Neuronal stem cell (in vitro differentiated cells): ENCODE measurements around the gene RUBCN.

Experiments used
- DNase-seq: peaks from one replicate; pipeline ENCODE4 v3.0.0-alpha.2; 2013; ENCODE audit warnings: low spot score
- H2AFZ ChIP-seq: one replicate; pipeline ENCODE4 v1.6.1; 2013; ENCODE audit warnings: mild to moderate bottlenecking, low read length, inconsistent platforms
- H2AK5ac ChIP-seq: 2 replicates; pipeline ENCODE4 v1.6.1; 2013; ENCODE audit warnings: low read depth, mild to moderate bottlenecking, inconsistent platforms, low read length, moderate library complexity, mixed read lengths
- H2BK120ac ChIP-seq: 2 replicates; pipeline ENCODE4 v1.6.1; 2013; ENCODE audit warnings: low read depth, mild to moderate bottlenecking, inconsistent platforms, low read length, moderate library complexity, mixed read lengths
- H2BK12ac ChIP-seq: one replicate; pipeline ENCODE4 v1.6.1; 2013; ENCODE audit warnings: low read length, inconsistent platforms
- H2BK15ac ChIP-seq: 2 replicates; pipeline ENCODE4 v1.6.1; 2013; ENCODE audit warnings: mild to moderate bottlenecking, low read length, inconsistent platforms, mixed read lengths
- H2BK5ac ChIP-seq: one replicate; pipeline ENCODE4 v1.6.1; 2013; ENCODE audit warnings: inconsistent platforms, mild to moderate bottlenecking, low read length, moderate library complexity
- H3K14ac ChIP-seq: one replicate; pipeline ENCODE4 v1.6.1; 2013; ENCODE audit warnings: low read length, inconsistent platforms
- H3K18ac ChIP-seq: 2 replicates; pipeline ENCODE4 v1.6.1; 2013; ENCODE audit warnings: low read length, inconsistent platforms
- H3K23ac ChIP-seq: 2 replicates; pipeline ENCODE4 v1.6.1; 2013; ENCODE audit warnings: low read depth, mild to moderate bottlenecking, mixed read lengths, low read length, inconsistent platforms; ENCODE audit not compliant: poor library complexity
- H3K27ac ChIP-seq: replicated peaks from 3 replicates; pipeline ENCODE4 v1.5.1; 2013; ENCODE audit warnings: low read length, inconsistent platforms
- H3K27me3 ChIP-seq, 3 experiments: 2 replicates each; pipeline ENCODE4 v1.6.1; 2013; ENCODE audit warnings: low read length in 3 of 3, mild to moderate bottlenecking in 2 of 3, inconsistent platforms in 1 of 3, low read depth in 1 of 3, mixed read lengths in 1 of 3, moderate library complexity in 1 of 3; ENCODE audit not compliant: control insufficient read depth in 3 of 3, insufficient read depth in 3 of 3
- H3K36me3 ChIP-seq, 2 donors: replicated peaks in 1 of 2; 2 replicates each; pipeline ENCODE4 v1.6.1; 2013; ENCODE audit warnings: low read length in 2 of 2; ENCODE audit not compliant: control insufficient read depth in 2 of 2, insufficient read depth in 2 of 2
- H3K4ac ChIP-seq: 2 replicates; pipeline ENCODE4 v1.6.1; 2013; ENCODE audit warnings: inconsistent platforms, mild to moderate bottlenecking, low read length, moderate library complexity
- H3K4me1 ChIP-seq, 2 donors: 1 replicate in 1 of 2; 2 replicates in 1 of 2; pipeline ENCODE4 v1.6.1; 2013; ENCODE audit warnings: low read length in 2 of 2, low read depth in 1 of 2; ENCODE audit not compliant: control insufficient read depth in 2 of 2, insufficient read depth in 1 of 2
- H3K4me2 ChIP-seq: one replicate; pipeline ENCODE4 v1.6.1; 2013; ENCODE audit warnings: mild to moderate bottlenecking, low read length, inconsistent platforms; ENCODE audit not compliant: insufficient read depth, poor library complexity, severe bottlenecking
- H3K4me3 ChIP-seq, 2 donors: 2 replicates each; pipeline ENCODE4 v1.5.1; 2013; ENCODE audit warnings: low read length in 2 of 2, mild to moderate bottlenecking in 2 of 2, inconsistent platforms in 1 of 2, moderate library complexity in 1 of 2
- H3K79me1 ChIP-seq: one replicate; pipeline ENCODE4 v1.6.1; 2013; ENCODE audit warnings: low read depth, mild to moderate bottlenecking, inconsistent platforms, low read length, moderate library complexity
- H3K9ac ChIP-seq: one replicate; pipeline ENCODE4 v1.6.1; 2013; ENCODE audit warnings: mild to moderate bottlenecking, low read depth, low read length, inconsistent platforms; ENCODE audit not compliant: poor library complexity
- H3K9me3 ChIP-seq, 2 donors: replicated peaks in 1 of 2; 2 replicates each; pipeline versions ENCODE3 to v1.6.1; 2013; ENCODE audit warnings: low read length in 2 of 2, mild to moderate bottlenecking in 2 of 2, inconsistent platforms in 1 of 2, low read depth in 1 of 2, mixed read lengths in 1 of 2, moderate library complexity in 1 of 2; ENCODE audit not compliant: control insufficient read depth in 2 of 2, insufficient read depth in 1 of 2
- H4K8ac ChIP-seq: one replicate; pipeline ENCODE4 v1.6.1; 2013; ENCODE audit warnings: low read depth, mild to moderate bottlenecking, inconsistent platforms, low read length, moderate library complexity
- H4K91ac ChIP-seq: one replicate; pipeline ENCODE4 v1.6.1; 2013; ENCODE audit warnings: low read length, low read depth, mild to moderate bottlenecking, inconsistent platforms; ENCODE audit not compliant: poor library complexity
- WGBS, 2 donors: extraction: QIAGEN DNeasy Blood & Tissue Kit; methylation state at CpG; one replicate each; pipeline ENCODE4 v1.1.7; 2013; ENCODE audit warnings: missing lambda C conversion rate in 2 of 2, mixed read lengths in 1 of 2; ENCODE audit not compliant: insufficient read length in 2 of 2, insufficient replicate concordance in 1 of 2; ENCODE audit errors: extremely low coverage in 2 of 2; 5-methylcytosine and 5-hydroxymethylcytosine counted together

The RUBCN gene

GRCh38 chr3:197680955-197681521, 55.7 kb downstream of the RUBCN start:
- H3K27me3 ChIP-seq, result no peaks in the 10 kb centered on the region
- H2AK5ac ChIP-seq, result no peak overlapping the region
- no peak overlapping the region for H3K4me2 ChIP-seq
- WGBS, 2 donors, result no CpG with 5 or more reads among the region's 12 CpGs
- no peaks in the 10 kb centered on the region for H3K9me3 ChIP-seq
- H2AFZ ChIP-seq, result no peak overlapping the region
- H2BK12ac ChIP-seq, result no peak overlapping the region
- H3K14ac ChIP-seq, result no peak overlapping the region
- H4K8ac ChIP-seq, result no peak overlapping the region
- no peaks in the 10 kb centered on the region for H3K4me1 ChIP-seq
- H3K9ac ChIP-seq, result no peak overlapping the region
- no peak overlapping the region for H2BK15ac ChIP-seq
- H3K18ac ChIP-seq, result no peak overlapping the region
- no peak for DNase-seq
- peaks cover 21 to 52% of the 10 kb centered on the region in 2 donors for H3K36me3 ChIP-seq
- no peak overlapping the region for H4K91ac ChIP-seq
- H3K23ac ChIP-seq, result no peak overlapping the region
- H3K4me3 ChIP-seq, result no peak overlapping the region
- H3K79me1 ChIP-seq, result no peaks in the 10 kb centered on the region
- H2BK120ac ChIP-seq, result no peak overlapping the region
- H3K27ac ChIP-seq, result no peak overlapping the region
- no peak overlapping the region for H2BK5ac ChIP-seq
- no peak overlapping the region for H3K4ac ChIP-seq

DNA sequence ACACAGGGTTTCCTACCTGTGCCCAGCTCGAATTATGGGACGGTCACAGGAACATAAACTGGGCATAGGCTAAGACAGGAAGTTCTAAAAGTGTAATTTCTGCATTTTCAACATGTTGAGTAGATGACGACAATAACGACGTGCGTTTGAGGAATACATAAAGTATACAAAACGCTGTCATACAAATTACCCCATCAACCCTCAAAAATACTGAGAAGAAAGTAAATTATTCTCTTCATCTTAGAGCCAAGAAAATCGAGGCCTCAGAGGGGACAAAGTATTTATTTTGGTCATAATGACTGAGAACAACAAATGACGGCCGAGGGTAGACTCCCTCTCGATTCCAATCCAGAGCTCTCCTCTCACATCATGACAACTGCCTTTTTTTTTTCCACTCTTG, 60.8 kb downstream of the RUBCN start:
- no peak overlapping the region for H2BK120ac ChIP-seq
- no peak overlapping the region for H2BK15ac ChIP-seq
- H3K27ac ChIP-seq, result no peak overlapping the region
- no peak overlapping the region for H3K18ac ChIP-seq
- H3K23ac ChIP-seq, result no peak overlapping the region
- no peaks in the 10 kb centered on the region for H3K79me1 ChIP-seq
- H3K9me3 ChIP-seq, result no peaks in the 10 kb centered on the region
- H4K91ac ChIP-seq, result no peak overlapping the region
- no peaks in the 10 kb centered on the region for H3K4me1 ChIP-seq
- H3K36me3 ChIP-seq, result peaks cover 14 to 56% of the 10 kb centered on the region in 2 donors
- H4K8ac ChIP-seq, result no peak overlapping the region
- no peak overlapping the region for H2BK12ac ChIP-seq
- no peak overlapping the region for H3K4ac ChIP-seq
- no peak overlapping the region for H2AK5ac ChIP-seq
- H3K4me3 ChIP-seq, result no peak overlapping the region
- no peak overlapping the region for H3K4me2 ChIP-seq
- no peak overlapping the region for H2AFZ ChIP-seq
- no peak overlapping the region for H3K9ac ChIP-seq
- no peak overlapping the region for H2BK5ac ChIP-seq
- H3K14ac ChIP-seq, result no peak overlapping the region
- WGBS, 2 donors, result no CpG with 5 or more reads among the region's 11 CpGs
- no peaks in the 10 kb centered on the region for H3K27me3 ChIP-seq
- no peak for DNase-seq

GRCh38 chr3:197675563-197675860, 61.2 kb downstream of the RUBCN start:
- Histone ChIP-seq H3K9ac (no peak overlapping the region), H3K4ac (no peak overlapping the region), H3K36me3 (peaks cover 12 to 53% of the 10 kb centered on the region in 2 donors), H2BK12ac (no peak overlapping the region), H3K4me3 (no peak overlapping the region), H2BK15ac (no peak overlapping the region), H2BK120ac (no peak overlapping the region), H2BK5ac (no peak overlapping the region), H3K27me3 (no peaks in the 10 kb centered on the region), H3K9me3 (no peaks in the 10 kb centered on the region), H3K23ac (no peak overlapping the region), H2AK5ac (no peak overlapping the region), H3K14ac (no peak overlapping the region), H3K27ac (no peak overlapping the region), H2AFZ (no peak overlapping the region), H3K18ac (no peak overlapping the region), H3K79me1 (no peaks in the 10 kb centered on the region), H3K4me2 (no peak overlapping the region), H4K91ac (no peak overlapping the region), H4K8ac (no peak overlapping the region), H3K4me1 (no peaks in the 10 kb centered on the region)
- no peak for DNase-seq
- WGBS, 2 donors, result no CpG with 5 or more reads among the region's 9 CpGs

DNA sequence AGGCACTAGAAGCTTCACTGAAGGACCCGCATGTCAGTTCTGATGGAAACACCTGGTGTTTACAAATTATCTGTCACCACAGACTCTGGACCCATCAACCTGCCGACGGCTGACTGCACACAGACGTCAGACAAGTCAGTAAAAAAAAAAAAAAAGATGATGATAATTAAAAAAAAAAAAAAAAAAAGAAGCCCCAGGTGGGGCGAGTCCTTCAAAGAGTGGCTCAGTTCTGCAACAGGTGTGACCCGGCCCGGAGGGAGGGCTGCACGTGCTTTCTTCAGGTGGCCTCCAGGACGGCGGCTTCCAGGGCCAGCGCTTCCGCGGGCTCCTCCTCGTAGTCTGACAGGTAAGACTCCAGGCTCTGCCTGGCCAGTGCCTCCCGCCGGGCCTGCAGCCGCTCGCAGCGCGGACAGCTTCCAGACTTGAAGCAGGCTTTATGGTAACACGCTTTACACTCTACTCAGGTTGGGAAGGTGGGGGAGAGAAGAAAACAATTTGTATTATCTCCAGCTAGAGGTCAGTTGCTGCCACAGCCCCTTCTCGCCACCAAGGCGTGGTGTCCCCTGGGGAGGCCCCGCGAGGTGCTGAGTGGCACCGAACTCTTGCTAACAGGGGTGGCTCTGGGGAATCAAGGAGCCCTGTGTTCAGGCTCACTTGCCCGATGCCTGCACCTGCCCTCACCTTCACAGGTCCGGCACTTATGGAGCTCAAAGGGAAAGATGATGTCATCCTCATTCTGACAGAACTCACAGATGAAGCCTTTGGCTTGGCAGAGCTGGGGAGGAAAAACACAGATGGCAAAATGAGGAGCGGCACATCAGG, 61.8 kb downstream of the RUBCN start:
- Histone ChIP-seq H3K36me3 (peaks cover 12 to 51% of the 10 kb centered on the region in 2 donors), H3K14ac (no peak overlapping the region), H3K27ac (no peak overlapping the region), H3K23ac (no peak overlapping the region), H3K4me1 (no peaks in the 10 kb centered on the region), H3K18ac (no peak overlapping the region), H3K27me3 (no peaks in the 10 kb centered on the region), H3K4me3 (no peak overlapping the region), H2BK120ac (no peak overlapping the region), H4K91ac (no peak overlapping the region), H3K79me1 (no peaks in the 10 kb centered on the region), H2BK5ac (no peak overlapping the region), H3K9ac (no peak overlapping the region), H2AK5ac (no peak overlapping the region), H3K9me3 (no peaks in the 10 kb centered on the region), H3K4me2 (no peak overlapping the region), H2AFZ (no peak overlapping the region), H3K4ac (no peak overlapping the region), H2BK12ac (no peak overlapping the region), H2BK15ac (no peak overlapping the region), H4K8ac (no peak overlapping the region)
- DNase-seq, result no peak
- WGBS, 2 donors, result no CpG with 5 or more reads among the region's 29 CpGs
